Omental fat pad (tissue), 4 donors: ENCODE measurements around the gene APOA4. TPM values are rescaled to one million over a fixed set of nuclear protein-coding genes. Genes with fewer than 3 reads are reported as not detected.

Source experiments
- ATAC-seq: fragments of 150-250 bp; one replicate; pipeline ENCODE4 v1.9.1; 2016; ENCODE audit warnings: mild to moderate bottlenecking, moderate library complexity; ENCODE audit not compliant: low FRiP score
- DNase-seq: peaks from one replicate; pipeline ENCODE4 v3.0.0-alpha.2; 2019; ENCODE audit warnings: low spot score
- total RNA-seq, 4 donors: library from RNA; depleted of rRNA; stranded (reverse); fragments of >200 nt; gene quantifications; one replicate each; pipeline ENCODE4 v1.1.0, GENCODE V29; 2016
- TF ChIP-seq, protein P1 (sequence below), 3 donors: fragments of 450-650 bp; IDR thresholded peaks; one replicate each; pipeline ENCODE4 v1.5.1; 2016 to 2017; ENCODE audit warnings: antibody characterized with exemption in 3 of 3, mild to moderate bottlenecking in 3 of 3, moderate library complexity in 2 of 3

APOA4 gene
- total RNA-seq, 4 donors from 2014 or later = 1.1 TPM; not detected in 3

DNA sequence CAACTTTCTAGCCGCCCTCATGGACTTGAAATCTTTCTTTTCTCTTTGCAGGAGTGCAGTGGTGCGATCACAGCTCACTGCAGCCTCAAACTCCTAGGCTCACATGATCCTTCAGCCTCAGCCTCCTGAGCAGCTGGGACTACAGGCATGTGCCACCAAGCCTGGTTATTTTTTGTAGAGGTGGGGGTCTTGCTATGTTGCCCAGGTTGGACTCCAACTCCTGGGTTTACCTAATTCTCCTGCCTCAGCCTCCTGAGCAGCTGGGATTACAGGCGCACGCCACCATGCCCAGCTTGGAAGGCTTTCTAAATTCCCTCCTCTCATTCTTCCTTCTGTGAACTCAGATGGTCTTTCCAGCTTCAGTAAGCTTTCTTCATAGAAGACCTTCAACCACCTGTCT is 19.0 kb upstream of the APOA4 start:
- DNase-seq = no peak
- TF ChIP-seq, protein P1, sequence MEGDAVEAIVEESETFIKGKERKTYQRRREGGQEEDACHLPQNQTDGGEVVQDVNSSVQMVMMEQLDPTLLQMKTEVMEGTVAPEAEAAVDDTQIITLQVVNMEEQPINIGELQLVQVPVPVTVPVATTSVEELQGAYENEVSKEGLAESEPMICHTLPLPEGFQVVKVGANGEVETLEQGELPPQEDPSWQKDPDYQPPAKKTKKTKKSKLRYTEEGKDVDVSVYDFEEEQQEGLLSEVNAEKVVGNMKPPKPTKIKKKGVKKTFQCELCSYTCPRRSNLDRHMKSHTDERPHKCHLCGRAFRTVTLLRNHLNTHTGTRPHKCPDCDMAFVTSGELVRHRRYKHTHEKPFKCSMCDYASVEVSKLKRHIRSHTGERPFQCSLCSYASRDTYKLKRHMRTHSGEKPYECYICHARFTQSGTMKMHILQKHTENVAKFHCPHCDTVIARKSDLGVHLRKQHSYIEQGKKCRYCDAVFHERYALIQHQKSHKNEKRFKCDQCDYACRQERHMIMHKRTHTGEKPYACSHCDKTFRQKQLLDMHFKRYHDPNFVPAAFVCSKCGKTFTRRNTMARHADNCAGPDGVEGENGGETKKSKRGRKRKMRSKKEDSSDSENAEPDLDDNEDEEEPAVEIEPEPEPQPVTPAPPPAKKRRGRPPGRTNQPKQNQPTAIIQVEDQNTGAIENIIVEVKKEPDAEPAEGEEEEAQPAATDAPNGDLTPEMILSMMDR (IDR thresholded peaks at IDR 0.05) = no peak
- no peak for ATAC-seq

DNA sequence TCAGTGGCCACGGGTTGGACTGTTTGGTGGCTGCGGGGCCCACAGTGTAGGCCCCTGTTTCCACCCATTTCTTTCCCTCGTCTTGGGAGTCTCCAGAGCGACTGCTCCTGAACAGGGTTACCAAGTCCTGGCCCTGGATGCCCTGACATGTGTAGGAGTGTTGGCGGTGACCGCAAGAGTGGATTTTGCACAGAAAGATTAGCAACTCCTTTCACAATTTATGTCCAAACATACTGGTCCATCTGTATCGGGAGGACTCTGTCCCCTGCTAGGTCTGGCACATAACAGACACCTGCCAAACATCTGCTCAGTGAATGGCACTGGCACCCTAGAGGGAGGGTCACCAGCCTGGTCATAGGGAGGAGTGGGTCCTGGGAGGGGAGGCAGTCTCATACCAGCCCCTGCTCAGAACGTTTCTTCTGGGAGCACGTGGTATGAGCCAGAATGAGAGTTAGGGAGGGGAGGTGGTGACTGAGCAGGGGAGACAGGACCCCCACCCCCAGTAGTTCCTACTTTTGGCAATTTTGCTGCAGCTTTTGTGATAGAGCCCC is 17.7 kb upstream of the APOA4 start:
- ATAC-seq = no peak
- DNase-seq = no peak
- TF ChIP-seq, protein P1 (IDR thresholded peaks at IDR 0.05) = no peak

DNA sequence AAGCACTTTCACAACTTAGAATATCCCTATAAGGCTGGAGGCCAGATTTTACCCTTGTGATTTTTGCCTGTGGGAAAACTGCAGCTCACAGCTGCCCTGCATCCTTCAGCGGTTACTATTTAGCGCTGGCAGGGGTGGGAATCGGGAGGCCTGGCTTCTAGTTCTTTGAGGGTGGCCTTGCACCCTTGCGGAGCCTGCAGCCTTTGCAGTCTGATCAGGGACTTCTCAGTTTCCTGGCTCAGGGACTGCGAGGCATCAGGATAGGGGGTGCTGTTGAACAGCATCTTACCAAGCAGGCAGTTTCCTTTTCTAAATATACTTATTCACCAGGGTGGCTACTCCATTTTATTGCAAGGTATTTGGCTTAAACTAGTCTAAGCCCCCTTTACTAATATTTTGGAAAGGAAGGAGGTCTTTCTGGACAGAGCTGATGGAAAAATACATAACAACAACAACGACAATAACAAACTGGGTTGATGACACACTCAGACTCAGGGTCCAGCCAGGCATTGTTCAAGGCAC is 17.2 kb upstream of the APOA4 start:
- DNase-seq (no peak), ATAC-seq (no peak)
- TF ChIP-seq, protein P1 (IDR thresholded peaks at IDR 0.05) = no peak

DNA sequence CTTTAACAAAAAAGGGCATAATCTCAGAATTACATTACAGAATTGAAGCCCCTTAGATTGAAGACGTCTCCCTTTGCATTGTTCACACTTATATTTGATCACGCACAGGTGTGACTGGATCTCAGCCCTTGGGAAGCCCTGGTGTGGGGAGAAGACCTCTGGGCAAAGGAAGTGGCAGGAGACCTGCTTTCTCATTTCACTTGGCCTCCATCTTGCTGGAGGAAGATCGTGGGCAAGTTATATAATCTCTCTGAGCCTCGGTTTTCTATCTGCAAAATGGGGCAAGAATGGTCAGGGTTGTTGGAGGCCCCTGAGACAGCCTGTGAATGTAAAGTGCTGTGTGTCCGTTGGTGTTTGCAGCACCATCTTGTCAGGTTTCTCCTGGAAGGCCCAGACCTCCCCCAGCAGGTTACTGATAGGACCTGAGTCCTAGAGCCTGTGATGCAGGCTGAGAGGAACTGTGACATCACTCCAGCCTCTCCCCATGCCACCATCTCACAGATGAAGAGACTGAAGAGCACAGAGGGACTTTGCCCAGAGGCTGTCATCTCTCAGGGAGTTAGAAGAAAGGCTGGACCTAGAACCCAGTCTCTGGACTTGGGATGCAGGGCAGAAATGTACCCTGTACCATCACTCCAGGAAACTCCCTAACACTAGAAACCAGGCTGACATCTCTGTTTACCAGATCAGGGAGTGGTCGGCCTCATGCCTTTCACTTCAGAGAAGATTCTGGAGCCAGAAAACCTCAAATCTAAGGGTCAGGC is 15.4 kb upstream of the APOA4 start:
- ATAC-seq (no peak), DNase-seq (no peak)
- TF ChIP-seq, protein P1 (IDR thresholded peaks at IDR 0.05) = no peak

DNA sequence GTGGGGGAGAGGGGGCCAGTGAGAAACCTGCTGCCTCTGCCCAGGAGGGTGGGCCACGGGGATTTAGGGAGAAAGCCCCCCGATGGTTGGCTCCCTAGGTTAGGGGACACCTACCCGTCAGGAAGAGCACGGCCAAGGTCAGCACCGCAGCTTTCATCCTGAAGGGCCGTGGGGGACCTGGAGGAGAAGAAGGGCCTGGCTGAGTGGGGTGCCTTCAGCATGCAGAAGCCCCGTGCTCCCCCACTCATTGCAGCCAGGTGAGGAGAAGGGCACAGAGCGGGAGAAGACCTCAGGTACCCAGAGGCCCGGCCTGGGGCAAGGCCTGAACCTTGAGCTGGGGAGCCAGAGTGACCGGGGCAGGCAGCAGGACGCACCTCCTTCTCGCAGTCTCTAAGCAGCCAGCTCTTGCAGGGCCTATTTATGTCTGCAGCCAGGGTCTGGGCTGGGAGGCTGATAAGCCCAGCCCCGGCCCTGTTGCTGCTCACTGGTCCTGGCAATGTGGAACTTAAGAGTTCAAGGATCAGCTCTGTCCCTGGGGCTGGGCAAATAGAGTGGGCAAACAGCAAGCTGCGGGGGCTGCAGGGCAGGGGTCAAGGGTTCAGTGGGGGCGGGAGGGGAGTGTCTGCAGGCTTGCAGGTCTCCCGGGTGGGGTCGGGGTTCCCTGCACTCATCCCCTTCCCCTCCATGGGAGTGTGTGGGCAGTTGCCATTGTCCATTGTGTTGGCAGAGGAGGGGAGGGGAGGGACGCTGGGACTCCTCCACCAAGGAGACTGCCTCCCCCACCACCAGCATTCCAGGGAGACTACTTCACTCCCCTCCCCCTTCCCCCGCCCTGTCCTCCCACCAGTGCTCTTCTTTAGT is 14.4 kb upstream of the APOA4 start, which contains the start of gene APOA1:
Gene APOA1 (minus strand): TSS at position 392 of the 861 bp plus-strand sequence. CDS start 235 bp downstream, at position 157.
- TF ChIP-seq, protein P1 (IDR thresholded peaks at IDR 0.05) = no peak
- no peak for DNase-seq
- ATAC-seq = no peak

DNA sequence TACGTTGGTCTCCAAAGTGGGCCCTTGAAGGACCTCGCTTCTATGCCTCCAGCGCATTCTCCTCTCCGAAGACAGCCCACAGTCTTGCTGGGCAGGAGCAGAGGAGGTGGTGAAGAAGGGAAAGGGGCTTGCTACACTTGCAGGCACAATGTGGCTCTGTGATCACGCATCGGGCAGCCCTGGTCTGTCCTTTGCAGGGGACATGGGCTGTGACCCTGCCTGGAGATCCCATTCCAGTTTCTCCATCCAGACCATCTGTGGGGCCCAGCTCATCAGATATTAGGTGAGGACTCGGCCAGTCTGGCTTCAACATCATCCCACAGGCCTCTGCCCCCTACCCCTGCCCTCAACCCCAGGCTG is 13.5 kb upstream of the APOA4 start:
- no peak for ATAC-seq
- DNase-seq = no peak

More for the DNA sequence above, 13.5 kb upstream of the APOA4 start:
- TF ChIP-seq, protein P1 (IDR thresholded peaks at IDR 0.05) = no peak
